Nucleus accumbens (tissue), 56 donors: ENCODE results near the gene CPN2.

Experiments used
- DNase-seq, 56 donors: peaks; one replicate each; lab custom pipeline; 2025; lab: John Stamatoyannopoulos, UW

Gene CPN2

GRCh38 chr3:194357681-194358080 is 6.6 kb upstream of the CPN2 start:
- no peak for DNase-seq

GRCh38 chr3:194355379-194355778 is 4.3 kb upstream of the CPN2 start:
- no peak for DNase-seq

DNA sequence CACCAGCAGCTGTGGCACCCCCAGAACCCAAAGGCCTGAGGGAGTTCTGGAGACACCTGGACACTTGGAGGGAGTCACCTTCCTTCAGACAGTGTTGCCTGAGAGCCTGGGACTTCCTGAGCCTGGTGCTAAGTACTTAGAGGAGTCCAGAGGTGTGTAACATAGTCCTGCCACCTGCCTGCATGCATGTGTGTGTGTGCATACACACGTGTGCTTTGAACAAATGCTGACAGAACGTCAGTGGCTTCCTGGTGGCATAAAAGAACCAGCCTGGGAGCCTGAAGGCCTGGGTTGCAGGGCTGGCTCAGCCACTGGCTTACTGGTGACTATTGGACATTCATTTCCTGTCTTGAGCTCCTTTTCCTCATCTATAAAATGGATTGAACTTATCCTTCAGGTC is 3.2 kb upstream of the CPN2 start:
- no peak for DNase-seq

GRCh38 chr3:194352667-194353246 is 1.6 kb upstream of the CPN2 start:
- DNase-seq: peak in 1 of 56 donors; percentile 6

DNA sequence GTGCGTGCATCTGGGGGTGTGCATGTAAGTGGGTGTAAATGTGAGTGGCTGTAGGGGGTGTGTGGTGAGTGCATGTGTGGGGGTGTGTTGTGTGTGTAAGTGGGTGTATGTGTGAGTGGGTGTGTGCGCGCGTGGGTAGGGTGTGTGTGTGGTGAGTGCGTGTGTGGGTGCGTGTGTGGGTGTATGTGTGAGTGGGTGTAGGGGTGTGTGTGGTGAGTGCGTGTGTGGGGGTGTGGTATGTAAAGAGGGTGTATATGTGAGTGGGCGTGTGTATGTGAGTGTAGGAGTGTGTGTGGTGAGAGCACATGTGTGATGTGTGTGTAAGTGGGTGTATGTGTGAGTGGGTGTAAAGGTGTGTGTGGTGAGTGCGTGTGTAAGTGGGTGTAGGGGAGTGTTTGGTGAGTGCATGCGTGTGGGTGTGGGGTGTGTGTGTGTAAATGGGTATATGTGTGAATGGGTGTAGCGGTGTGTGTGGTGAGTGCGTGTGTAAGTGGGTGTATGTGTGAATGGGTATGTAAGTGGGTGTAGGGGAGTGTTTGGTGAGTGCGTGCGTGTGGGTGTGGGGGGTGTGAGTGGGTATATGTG is 916 bp upstream of the CPN2 start:
- DNase-seq: peak in 1 of 56 donors; percentile 20

GRCh38 chr3:194350726-194351071 is 429 bp downstream of the CPN2 start:
- DNase-seq: no peak

- no peak for DNase-seq
These were observed 2.8 kb downstream of the CPN2 start for GRCh38 chr3:194348354-194348753.

DNA sequence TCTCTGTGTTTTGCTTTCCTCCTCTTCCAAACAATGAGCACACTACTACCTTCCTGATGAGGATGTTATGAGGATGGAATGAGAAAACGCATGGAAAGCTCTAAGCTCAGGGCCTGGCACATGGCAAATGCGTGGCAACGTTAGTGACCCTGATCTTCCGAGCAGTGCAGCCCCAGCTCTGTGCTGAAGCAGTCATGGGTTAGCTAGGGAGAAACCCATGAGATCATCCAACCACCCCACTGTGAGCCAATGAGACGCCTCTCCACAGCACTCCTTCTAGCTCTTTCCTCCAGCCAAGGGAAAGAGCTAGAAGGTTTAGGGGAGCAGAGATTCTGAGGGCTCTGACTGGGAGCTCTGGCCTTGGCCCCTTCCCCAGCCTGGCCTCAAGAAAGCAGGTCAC is 4.5 kb downstream of the CPN2 start:
- DNase-seq: no peak

DNA sequence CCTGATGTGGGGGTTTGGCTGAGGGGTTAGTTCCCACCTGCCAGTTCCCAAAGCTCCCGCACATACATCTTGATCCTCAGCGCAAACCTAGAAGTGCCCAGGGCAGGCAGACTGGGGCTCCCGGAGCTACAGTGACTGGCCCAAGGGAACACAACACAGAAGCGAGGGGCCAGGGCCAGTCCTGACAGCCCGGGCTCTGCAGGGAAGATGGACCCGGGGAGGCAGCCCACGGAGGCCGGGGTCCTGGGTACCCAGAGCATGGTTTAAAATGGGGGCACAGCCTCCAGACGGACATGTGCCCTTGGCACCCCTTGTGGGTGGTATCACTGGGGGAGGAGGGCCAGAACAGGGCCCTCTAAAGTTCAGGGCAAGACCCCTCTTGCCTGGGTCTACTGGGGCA is 5.1 kb downstream of the CPN2 start:
- no peak for DNase-seq

GRCh38 chr3:194344012-194344411 is 7.1 kb downstream of the CPN2 start:
- DNase-seq: peak in 47 of 56 donors; percentile 3 to 82 (median 40)

DNA sequence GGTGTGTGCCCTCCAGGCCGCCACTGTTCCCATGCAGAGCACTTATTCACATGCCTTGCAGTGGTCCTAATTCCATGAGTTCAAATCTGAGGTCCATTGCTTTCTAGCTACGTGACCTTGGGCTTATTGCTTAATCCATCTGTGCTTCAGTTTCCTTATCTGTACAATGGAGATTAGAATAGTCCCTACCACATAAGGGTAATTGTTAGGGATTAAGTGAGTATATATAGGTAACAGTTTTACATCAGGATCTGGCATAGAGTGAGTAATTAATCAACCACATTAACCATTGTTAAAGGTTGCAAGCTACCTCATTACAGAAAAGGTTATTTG is 7.6 kb downstream of the CPN2 start:
- DNase-seq: no peak

- no peak for DNase-seq
These were observed 8.1 kb downstream of the CPN2 start for GRCh38 chr3:194342861-194343560.

- no peak for DNase-seq
These were observed 10.2 kb downstream of the CPN2 start for GRCh38 chr3:194340757-194341400.

DNA sequence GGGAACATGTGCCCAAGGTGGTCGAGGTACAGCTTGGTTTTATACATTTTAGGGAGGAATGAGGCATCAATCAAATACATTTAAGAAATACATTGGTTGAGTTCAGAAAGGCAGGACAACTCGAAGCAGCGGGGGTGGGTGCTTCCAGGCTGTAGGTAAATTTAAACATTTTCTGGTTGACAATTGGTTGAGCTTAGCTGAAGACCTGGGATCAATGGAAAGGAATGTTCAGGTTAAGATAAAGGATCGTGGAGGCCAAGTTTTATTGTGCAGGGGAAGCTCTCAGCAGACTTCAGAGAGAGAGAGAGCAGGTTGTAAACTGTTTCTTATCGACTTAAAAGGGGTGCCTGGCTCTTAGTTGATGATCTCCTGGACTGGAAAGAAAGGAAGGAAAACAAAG is 11.3 kb downstream of the CPN2 start:
- DNase-seq: no peak

- DNase-seq: no peak
These were observed 11.8 kb downstream of the CPN2 start for GRCh38 chr3:194339356-194339755.

DNA sequence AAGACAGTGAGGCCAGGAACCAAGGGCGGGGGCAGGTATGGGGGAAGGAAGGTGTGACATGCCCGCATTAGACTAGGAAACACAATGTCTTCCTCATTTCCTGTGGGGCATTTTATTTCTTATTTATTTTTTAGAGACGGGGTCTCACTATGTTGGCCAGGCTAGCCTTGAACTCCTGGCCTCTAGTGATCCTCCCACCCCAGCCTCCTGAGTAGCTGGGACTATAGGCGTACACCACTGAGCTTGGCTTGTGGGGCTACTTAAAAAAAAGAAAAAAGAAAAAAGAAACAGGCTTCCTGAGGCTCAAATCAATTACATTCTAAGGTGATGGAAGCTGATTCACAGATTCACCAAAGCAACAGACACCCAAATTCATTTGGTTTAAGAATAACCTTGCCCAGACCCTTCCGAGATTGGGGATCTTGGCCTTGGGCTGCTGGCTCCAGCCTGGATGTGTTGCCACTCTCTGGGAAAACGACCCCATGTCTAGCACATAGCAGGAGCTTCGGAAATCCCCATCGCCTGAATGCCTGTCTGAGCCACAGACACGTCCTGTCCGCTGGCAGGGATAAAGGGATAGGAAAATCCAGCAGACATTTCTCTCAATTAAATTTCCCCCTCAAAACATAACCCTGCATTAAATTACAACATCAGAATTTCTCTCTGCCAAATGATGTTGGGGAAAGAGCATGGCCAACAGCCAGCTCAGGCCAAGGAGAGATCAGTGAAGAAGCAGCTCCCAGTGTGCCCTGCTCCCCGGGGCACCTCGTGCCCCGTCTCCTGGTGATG is 13.0 kb downstream of the CPN2 start:
- no peak for DNase-seq

DNA sequence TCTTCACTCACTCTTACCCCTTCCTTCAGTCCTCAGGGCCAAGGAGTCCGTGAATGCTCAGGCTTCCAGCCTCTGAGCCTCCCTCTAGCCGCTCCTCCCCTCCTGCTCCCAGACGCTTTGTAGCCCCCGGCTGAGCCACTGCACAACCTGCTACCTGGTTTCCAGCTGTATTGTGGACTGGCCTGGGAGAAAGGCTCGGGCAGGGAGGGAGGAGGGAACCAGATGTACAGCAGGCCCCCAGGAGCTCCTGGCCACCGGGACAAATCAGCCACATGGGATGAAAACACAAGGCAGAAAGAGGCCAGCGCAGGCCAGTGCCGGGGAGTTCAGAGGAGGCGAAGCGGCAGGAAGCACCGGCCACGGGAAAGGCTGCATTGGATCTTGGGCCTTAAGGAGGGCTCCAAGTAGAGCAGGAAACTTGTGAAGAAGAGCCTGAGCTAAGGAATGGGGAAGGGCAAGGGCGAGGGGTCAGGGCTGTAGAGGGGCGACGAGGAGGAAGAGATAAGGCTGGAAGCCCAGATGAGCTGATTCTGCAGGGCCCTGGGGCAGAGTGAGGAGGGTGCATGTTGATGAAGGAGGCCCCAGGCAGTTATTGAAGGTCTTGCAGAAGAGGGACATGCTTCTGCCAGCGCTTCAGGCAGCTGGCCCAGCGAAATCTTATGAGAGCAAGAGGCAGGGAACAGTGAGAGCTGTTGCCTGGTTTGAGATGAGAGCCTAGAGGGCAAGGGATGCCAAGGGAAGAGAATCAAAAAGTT is 14.3 kb downstream of the CPN2 start:
- no peak for DNase-seq

DNA sequence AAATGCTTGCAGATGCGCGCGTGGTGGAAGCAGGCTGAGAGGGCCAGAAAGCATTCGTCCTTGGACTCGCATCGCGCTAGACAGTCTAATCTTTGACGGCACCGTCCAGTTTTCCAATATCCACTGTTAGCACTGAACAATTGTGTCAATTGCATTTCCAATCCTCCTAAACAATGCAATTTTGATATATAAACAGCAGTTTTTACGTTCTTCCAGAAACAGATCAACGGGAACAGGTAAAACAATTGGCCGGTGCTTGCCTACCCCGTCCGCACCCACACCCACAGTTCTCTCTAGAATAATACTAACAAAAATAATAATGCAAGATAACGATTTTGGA is 17.2 kb downstream of the CPN2 start:
- no peak for DNase-seq

- no peak for DNase-seq
These were observed 17.7 kb downstream of the CPN2 start for GRCh38 chr3:194333212-194333980.

DNA sequence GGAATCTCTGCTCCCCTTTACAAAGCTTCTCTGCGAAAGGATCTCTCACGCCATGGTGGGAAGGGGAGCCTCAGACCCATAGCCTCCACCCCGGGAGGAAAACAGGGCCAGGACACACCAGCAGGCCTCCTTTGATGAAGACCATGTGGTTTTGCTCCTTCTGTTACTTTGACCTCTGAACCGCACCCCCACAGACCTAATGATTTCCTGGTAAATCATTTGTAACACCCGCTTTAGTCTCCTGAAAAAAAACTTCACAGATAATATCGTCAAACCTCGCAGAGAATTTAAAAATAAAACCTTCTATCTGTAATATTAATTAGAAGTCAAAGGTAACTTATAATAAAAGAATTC is 18.3 kb downstream of the CPN2 start:
- no peak for DNase-seq
